OCI-LY1 (cell line): Measurements from ENCODE around the gene POLR1H.

ENCODE experiments used
- EZH2 ChIP-seq: fragments of 200-600 bp; sonication (generic), shearing (Covaris generic); IDR thresholded peaks from 2 replicates; pipeline ENCODE4 v1.8.0; 2017; ENCODE audit warnings: borderline replicate concordance, mixed run types, mild to moderate bottlenecking, antibody characterized with exemption, low read length, moderate library complexity, mixed read lengths
- TF ChIP-seq, protein P1 (sequence below): fragments of 200-600 bp; sonication (generic), shearing (Covaris generic); IDR thresholded peaks from 2 replicates; pipeline ENCODE4 v1.5.1; 2017; ENCODE audit warnings: mild to moderate bottlenecking, antibody characterized with exemption, low read length, moderate library complexity, mixed read lengths

DNA sequence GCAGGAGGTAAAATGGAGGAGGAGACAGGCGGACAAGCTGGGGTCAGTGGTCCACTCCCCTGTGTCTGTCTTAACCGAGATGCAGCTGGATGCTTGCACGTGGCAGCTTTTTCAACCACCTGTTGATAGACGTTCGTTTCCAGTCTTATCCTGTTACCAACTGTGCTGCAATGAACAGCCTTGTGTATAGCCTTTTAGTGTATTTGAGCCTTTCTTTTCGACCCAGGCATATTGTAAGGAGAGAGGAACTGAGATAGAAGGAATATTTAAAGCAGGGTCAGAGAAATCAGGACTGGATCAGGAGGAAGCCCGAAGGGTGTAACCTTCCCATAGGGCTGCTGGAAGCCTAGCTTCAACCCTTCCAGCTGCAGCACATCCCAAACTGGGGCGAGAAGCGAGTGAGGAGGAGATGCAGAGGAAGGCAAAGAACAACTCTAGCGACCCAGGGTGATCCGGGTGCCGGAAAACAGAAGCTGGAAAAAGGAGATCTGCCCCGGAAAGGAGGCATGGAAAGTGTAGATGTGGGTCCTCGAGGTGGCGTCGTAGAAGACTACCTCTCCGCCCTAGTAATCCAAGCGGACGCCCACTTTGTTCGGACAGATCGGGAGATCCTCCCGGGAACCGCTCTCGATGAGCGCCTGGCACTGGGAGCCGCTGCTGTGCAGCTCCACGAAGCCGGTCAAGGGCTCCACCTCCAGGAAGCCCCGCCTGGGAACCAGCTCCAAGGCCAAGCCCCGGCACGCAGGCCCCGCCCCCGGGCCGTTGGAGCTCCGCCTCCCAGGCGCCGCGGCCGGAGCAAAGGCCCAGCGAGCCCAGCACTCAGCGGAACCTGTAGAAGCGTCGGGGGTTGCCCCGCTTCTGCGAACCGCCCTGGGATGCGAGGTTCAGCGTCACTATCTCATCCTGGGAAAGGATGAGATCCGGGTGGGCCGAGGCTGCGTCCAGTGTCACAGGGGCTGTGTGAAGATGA lies 40.7 kb downstream of the POLR1H start:
- TF ChIP-seq, protein P1, sequence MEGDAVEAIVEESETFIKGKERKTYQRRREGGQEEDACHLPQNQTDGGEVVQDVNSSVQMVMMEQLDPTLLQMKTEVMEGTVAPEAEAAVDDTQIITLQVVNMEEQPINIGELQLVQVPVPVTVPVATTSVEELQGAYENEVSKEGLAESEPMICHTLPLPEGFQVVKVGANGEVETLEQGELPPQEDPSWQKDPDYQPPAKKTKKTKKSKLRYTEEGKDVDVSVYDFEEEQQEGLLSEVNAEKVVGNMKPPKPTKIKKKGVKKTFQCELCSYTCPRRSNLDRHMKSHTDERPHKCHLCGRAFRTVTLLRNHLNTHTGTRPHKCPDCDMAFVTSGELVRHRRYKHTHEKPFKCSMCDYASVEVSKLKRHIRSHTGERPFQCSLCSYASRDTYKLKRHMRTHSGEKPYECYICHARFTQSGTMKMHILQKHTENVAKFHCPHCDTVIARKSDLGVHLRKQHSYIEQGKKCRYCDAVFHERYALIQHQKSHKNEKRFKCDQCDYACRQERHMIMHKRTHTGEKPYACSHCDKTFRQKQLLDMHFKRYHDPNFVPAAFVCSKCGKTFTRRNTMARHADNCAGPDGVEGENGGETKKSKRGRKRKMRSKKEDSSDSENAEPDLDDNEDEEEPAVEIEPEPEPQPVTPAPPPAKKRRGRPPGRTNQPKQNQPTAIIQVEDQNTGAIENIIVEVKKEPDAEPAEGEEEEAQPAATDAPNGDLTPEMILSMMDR: peak; percentile 24; the same call in 1 of the 2 replicates
- no peak for TF ChIP-seq EZH2
